GM23338 (cell line): Measurements from ENCODE around the gene EED. TPM values are rescaled to one million over a fixed set of nuclear protein-coding genes. Genes with fewer than 3 reads are reported as not detected.

ENCODE experiments used
- ATAC-seq: fragments of 200-7000 bp; cut with Tn5 transposase; 3 replicates; pipeline ENCODE4 v1.9.1; 2020
- DNase-seq: peaks from one replicate; pipeline ENCODE4 v3.0.0-alpha.2; 2015; ENCODE audit warnings: low spot score
- H2AFZ ChIP-seq: fragments of 200-600 bp; sonication (generic); 2 replicates; pipeline ENCODE4 v1.8.0; 2016; ENCODE audit warnings: antibody characterized with exemption, mild to moderate bottlenecking, moderate library complexity
- H3F3A ChIP-seq: fragments of 200-600 bp; sonication (generic); replicated peaks from 2 replicates; pipeline ENCODE4 v1.8.0; 2017; ENCODE audit warnings: antibody characterized with exemption, mixed run types, low read depth
- H3K27ac ChIP-seq: fragments of 200-600 bp; sonication (generic); 2 replicates; pipeline ENCODE4 v1.6.1; 2016; ENCODE audit warnings: low read depth
- H3K27me3 ChIP-seq: fragments of 200-600 bp; sonication (generic); 2 replicates; pipeline ENCODE4 v1.8.0; 2016; ENCODE audit warnings: mild to moderate bottlenecking, mixed run types, moderate library complexity; ENCODE audit not compliant: insufficient read depth
- H3K36me3 ChIP-seq: fragments of 200-600 bp; sonication (generic); 2 replicates; pipeline ENCODE4 v1.8.0; 2016; ENCODE audit warnings: mild to moderate bottlenecking; ENCODE audit not compliant: insufficient read depth
- H3K4me1 ChIP-seq: fragments of 200-600 bp; sonication (generic); 2 replicates; pipeline ENCODE4 v1.8.0; 2016; ENCODE audit warnings: mild to moderate bottlenecking, moderate library complexity; ENCODE audit not compliant: insufficient read depth
- H3K4me2 ChIP-seq: fragments of 200-600 bp; sonication (generic); 2 replicates; pipeline ENCODE4 v1.7.1; 2017; ENCODE audit warnings: mixed run types
- H3K4me3 ChIP-seq: fragments of 200-600 bp; sonication (generic); 2 replicates; pipeline ENCODE4 v1.6.1; 2016; ENCODE audit warnings: mixed run types
- H3K79me2 ChIP-seq: fragments of 200-600 bp; sonication (generic); replicated peaks from 2 replicates; pipeline ENCODE4 v1.8.0; 2017; ENCODE audit warnings: mild to moderate bottlenecking; ENCODE audit not compliant: insufficient read depth
- H3K9me2 ChIP-seq: fragments of 200-600 bp; sonication (generic); 2 replicates; pipeline ENCODE4 v1.8.0; 2017; ENCODE audit not compliant: insufficient read depth
- H4K20me1 ChIP-seq: fragments of 200-600 bp; sonication (generic); replicated peaks from 2 replicates; pipeline ENCODE4 v1.8.0; 2017; ENCODE audit warnings: mild to moderate bottlenecking; ENCODE audit not compliant: insufficient read depth
- H3K27ac Mint-ChIP-seq: 2 replicates; pipeline ENCODE4 v1.8.0; 2020; ENCODE audit warnings: inconsistent platforms, mild to moderate bottlenecking, moderate library complexity, mixed read lengths
- H3K27me3 Mint-ChIP-seq: 3 replicates; pipeline ENCODE4 v1.8.0; 2022; ENCODE audit warnings: low read depth, mild to moderate bottlenecking, moderate library complexity, mixed read lengths, inconsistent platforms; ENCODE audit not compliant: insufficient read depth, poor library complexity
- H3K36me3 Mint-ChIP-seq: 3 replicates; pipeline ENCODE4 v1.8.0; 2021; ENCODE audit warnings: low read depth, mild to moderate bottlenecking, inconsistent platforms, moderate library complexity, mixed read lengths
- H3K4me1 Mint-ChIP-seq: 3 replicates; pipeline ENCODE4 v1.8.0; 2020; ENCODE audit warnings: mild to moderate bottlenecking, inconsistent platforms, mixed read lengths
- H3K4me3 Mint-ChIP-seq: 3 replicates; pipeline ENCODE4 v1.8.0; 2021; ENCODE audit warnings: moderate library complexity, mild to moderate bottlenecking, inconsistent platforms, mixed read lengths
- H3K9me3 Mint-ChIP-seq: 3 replicates; pipeline ENCODE4 v1.8.0; 2020; ENCODE audit warnings: moderate library complexity, mild to moderate bottlenecking, inconsistent platforms, mixed read lengths
- CREB1 ChIP-seq: fragments of 250-450 bp; sonication (Bioruptor Pico); IDR thresholded peaks from 2 replicates; pipeline ENCODE4 v1.5.0; 2020; ENCODE audit warnings: low read depth, mild to moderate bottlenecking, moderate library complexity
- CTCF ChIP-seq, 2 experiments: fragments of 200-600 bp in 1 of 2; sonication (generic) in 1 of 2; conservative IDR thresholded peaks; 2 replicates each; pipeline versions ENCODE4 v1.5.1 to v1.6.1; 2016 to 2017; ENCODE audit warnings: antibody characterized with exemption in 2 of 2, low read depth in 2 of 2, mild to moderate bottlenecking in 2 of 2, moderate library complexity in 1 of 2
- EZH2phosphoT487 ChIP-seq: fragments of 200-600 bp; sonication (generic); IDR thresholded peaks from one replicate; pipeline ENCODE4 v1.8.1; 2018; ENCODE audit warnings: antibody characterized with exemption; ENCODE audit not compliant: unreplicated experiment
- JUNB ChIP-seq: IDR thresholded peaks from one replicate; pipeline ENCODE4 v1.6.1; 2016; ENCODE audit warnings: antibody characterized with exemption; ENCODE audit not compliant: unreplicated experiment
- ZNF462 ChIP-seq: fragments of 250-450 bp; sonication (Bioruptor Pico); IDR thresholded peaks from 2 replicates; pipeline ENCODE4 v1.5.0; 2020; ENCODE audit warnings: mild to moderate bottlenecking, moderate library complexity
- polyA plus RNA-seq: library from polyadenylated mRNA; unstranded; fragments of >200 nt; fragmentation: Nextera tagmentation; extraction: Ambion mirVana; gene quantifications from 2 replicates; pipeline ENCODE4 v1.2.1, GENCODE V29; 2016
- total RNA-seq: library from RNA; depleted of rRNA; stranded (reverse); fragments of >200 nt; shearing (Covaris generic); gene quantifications from 2 replicates; pipeline ENCODE4 v1.2.3, GENCODE V29; 2014

EED gene
- total and polyA plus RNA-seq, 2 experiments from 2014 or later: 26.7 to 29.7 TPM

- no peaks in the 10 kb centered on the region for H3F3A ChIP-seq
- DNase-seq (no peak), ATAC-seq (no peak)
- no peak overlapping the region for H3K4me2 ChIP-seq
- Mint-ChIP-seq H3K27me3 (no peaks in the 10 kb centered on the region), H3K4me3 (no peak overlapping the region), H3K36me3 (peaks cover 20% of the 10 kb centered on the region; the same call in 2 of the 3 replicates), H3K4me1 (peaks cover 7% of the 10 kb centered on the region; the same call in 2 of the 3 replicates), H3K27ac (no peak overlapping the region), H3K9me3 (no peaks in the 10 kb centered on the region)
- H3K36me3 ChIP-seq: peaks cover 10% of the 10 kb centered on the region; the same call in 1 of the 2 replicates
- no peak overlapping the region for H3K4me3 ChIP-seq
- no peaks in the 10 kb centered on the region for H3K27me3 ChIP-seq
- TF ChIP-seq CREB1 (no peak), EZH2phosphoT487 (no peak), ZNF462 (CRISPR knock-in tag) (no peak), JUNB (no peak), CTCF (conservative IDR thresholded peaks at IDR 0.05; ENCODE audit: low read depth in 2 of 2) (no peak)
- H4K20me1 ChIP-seq: 0 out of 2 replicates have a peak, but pooled peaks cover 7% of the 10 kb centered on the region
- no peaks in the 10 kb centered on the region for H3K9me2 ChIP-seq
- H2AFZ ChIP-seq: no peak overlapping the region
- H3K27ac ChIP-seq: no peak overlapping the region
- H3K4me1 ChIP-seq: no peaks in the 10 kb centered on the region
- peaks cover 31% of the 10 kb centered on the region for H3K79me2 ChIP-seq
Measured at GRCh38 chr11:86277741-86278140, 33.2 kb downstream of the EED start.
